ENCODE results near the gene ZNF835. TPM values are rescaled to one million over a fixed set of nuclear protein-coding genes. Genes with fewer than 3 reads are reported as not detected.
A peak's percentile ranks its signal among the peaks of the same experiment; 100 is the strongest.

ZNF835 gene
- total RNA-seq = 0.17 and 0.29 TPM in 2 replicates
- long read RNA-seq = 0 reads

DNA sequence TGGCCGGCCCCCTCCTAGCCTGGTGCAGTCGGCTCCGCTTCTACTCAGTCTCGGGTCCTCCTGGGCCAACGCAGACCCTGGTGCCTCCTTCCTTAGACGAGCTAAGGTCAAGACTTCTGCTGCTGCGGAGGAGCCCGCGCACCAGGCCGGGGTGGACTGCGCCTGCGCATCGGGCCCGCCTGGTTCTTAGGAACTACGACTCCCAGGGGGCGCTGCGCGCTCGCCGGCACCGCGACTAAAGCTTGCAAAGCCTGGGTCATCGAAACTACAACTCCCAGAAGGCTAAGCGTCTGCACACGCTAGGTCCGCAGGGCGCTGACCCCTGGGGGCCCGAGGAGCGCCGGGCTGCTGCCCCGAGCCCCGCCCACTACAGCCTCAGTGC lies at the start of gene ZNF835:
Gene ZNF835, minus strand, starts transcription at position 145 of the 382 bp plus-strand sequence. CDS start 6,559 bp downstream, outside the sequence.
- no peaks in the 10 kb centered on the region for H3K4me1 Mint-ChIP-seq (ENCODE audit: low read depth)
- H3K4me3 Mint-ChIP-seq (ENCODE audit: low read depth) = peak within 1 kb of the TSS; percentile 54
- TF ChIP-seq, protein P1, sequence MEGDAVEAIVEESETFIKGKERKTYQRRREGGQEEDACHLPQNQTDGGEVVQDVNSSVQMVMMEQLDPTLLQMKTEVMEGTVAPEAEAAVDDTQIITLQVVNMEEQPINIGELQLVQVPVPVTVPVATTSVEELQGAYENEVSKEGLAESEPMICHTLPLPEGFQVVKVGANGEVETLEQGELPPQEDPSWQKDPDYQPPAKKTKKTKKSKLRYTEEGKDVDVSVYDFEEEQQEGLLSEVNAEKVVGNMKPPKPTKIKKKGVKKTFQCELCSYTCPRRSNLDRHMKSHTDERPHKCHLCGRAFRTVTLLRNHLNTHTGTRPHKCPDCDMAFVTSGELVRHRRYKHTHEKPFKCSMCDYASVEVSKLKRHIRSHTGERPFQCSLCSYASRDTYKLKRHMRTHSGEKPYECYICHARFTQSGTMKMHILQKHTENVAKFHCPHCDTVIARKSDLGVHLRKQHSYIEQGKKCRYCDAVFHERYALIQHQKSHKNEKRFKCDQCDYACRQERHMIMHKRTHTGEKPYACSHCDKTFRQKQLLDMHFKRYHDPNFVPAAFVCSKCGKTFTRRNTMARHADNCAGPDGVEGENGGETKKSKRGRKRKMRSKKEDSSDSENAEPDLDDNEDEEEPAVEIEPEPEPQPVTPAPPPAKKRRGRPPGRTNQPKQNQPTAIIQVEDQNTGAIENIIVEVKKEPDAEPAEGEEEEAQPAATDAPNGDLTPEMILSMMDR (IDR thresholded peaks at IDR 0.05; ENCODE audit: unreplicated experiment) = no peak
- peaks cover 2% of the 10 kb centered on the region for H3K36me3 Mint-ChIP-seq (ENCODE audit: insufficient read depth)
- H3K27ac Mint-ChIP-seq = no peak within 1 kb of the TSS
- H3K9me3 Mint-ChIP-seq (ENCODE audit: low read depth) = peaks cover 34% of the 10 kb centered on the region
- no peak for DNase-seq (ENCODE audit: low spot score, unreplicated experiment)
- no peaks in the 10 kb centered on the region for H3K27me3 Mint-ChIP-seq

DNA sequence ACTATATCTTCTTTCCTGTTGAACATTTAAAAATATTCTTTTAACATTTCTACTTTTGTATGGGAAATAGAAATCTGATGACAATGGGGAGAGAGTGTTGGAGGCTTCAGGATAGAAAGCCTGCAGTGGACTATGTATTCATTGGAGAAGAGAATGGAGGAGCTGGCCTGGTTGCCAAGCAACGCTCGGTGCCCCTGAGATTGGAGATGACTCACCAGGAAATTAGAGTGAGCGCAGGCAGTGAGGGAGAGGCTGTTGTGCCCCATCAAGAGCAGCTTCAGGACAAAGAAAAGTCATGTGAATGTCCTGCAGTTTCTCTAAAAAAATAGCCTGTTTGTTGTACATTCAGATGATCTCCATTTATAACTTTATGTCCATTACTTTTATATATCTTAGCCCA lies 48.7 kb upstream of the ZNF835 start:
- Mint-ChIP-seq H3K4me3 (ENCODE audit: low read depth) (no peak overlapping the region), H3K36me3 (ENCODE audit: insufficient read depth) (peaks cover 9% of the 10 kb centered on the region), H3K27me3 (no peaks in the 10 kb centered on the region), H3K27ac (no peak overlapping the region), H3K4me1 (ENCODE audit: low read depth) (no peaks in the 10 kb centered on the region), H3K9me3 (ENCODE audit: low read depth) (peaks cover 50% of the 10 kb centered on the region)
- TF ChIP-seq, protein P1 (IDR thresholded peaks at IDR 0.05; ENCODE audit: unreplicated experiment) = no peak
- DNase-seq (ENCODE audit: low spot score, unreplicated experiment) = no peak

DNA sequence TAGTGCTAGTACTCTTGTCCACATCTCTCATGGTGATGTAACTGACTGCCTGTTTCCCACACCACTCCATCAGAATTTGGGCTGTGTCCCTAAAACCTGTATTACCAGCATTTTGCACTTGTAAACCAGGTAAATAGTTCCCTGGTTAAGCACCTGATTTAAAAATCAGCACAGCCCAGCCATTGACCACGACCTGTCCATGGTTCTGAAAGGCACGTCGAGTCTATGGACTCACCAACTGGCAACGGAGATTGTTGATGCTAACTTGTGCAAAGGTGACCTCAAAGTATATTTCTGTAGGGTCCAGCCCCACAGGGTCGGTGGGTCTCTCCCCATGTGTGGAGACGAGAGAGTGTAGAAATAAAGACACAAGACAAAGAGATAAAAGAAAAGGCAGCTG lies 46.7 kb upstream of the ZNF835 start:
- DNase-seq (ENCODE audit: low spot score, unreplicated experiment) = no peak
- peaks cover 42% of the 10 kb centered on the region for H3K9me3 Mint-ChIP-seq (ENCODE audit: low read depth)
- no peaks in the 10 kb centered on the region for H3K4me1 Mint-ChIP-seq (ENCODE audit: low read depth)

DNA sequence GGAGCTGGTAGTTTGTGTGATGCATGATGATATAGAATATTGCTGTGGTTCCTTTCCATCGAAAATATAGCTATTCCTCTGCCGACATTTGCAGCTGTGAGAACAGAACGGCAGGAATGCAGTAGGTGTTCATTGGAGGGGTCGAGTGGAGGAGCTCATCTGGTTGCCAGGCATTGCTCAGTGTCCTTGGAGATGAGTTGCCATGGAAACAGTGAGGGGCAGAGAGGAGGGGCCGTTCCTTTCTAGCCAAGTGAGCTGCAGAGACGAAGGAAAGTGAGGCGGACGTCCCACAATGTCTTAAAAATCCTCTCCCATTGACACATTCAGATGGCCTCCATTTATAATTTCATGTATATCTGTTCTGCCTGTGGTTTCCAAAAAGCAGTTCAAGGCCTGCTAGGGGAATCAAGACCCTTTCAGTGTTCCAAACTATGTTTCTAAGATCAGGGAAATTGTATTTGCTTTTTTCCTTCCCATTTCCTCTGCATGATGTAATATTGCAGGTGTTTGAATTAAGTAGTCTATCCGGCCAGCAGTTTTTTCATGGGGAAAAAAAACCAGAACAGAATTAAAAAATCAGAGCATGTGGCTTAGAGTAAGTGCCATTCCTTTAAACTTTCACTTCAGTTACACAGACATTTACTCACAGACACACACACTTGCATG lies 41.2 kb upstream of the ZNF835 start:
- H3K4me3 Mint-ChIP-seq (ENCODE audit: low read depth) = no peak overlapping the region
- H3K9me3 Mint-ChIP-seq (ENCODE audit: low read depth) = peaks cover 44% of the 10 kb centered on the region
- TF ChIP-seq, protein P1 (IDR thresholded peaks at IDR 0.05; ENCODE audit: unreplicated experiment) = no peak
- no peak overlapping the region for H3K27ac Mint-ChIP-seq
- H3K27me3 Mint-ChIP-seq = no peaks in the 10 kb centered on the region
- H3K4me1 Mint-ChIP-seq (ENCODE audit: low read depth) = no peaks in the 10 kb centered on the region
- peaks cover 2% of the 10 kb centered on the region for H3K36me3 Mint-ChIP-seq (ENCODE audit: insufficient read depth)
- DNase-seq (ENCODE audit: low spot score, unreplicated experiment) = no peak

More for the DNA sequence above, 46.7 kb upstream of the ZNF835 start:
- TF ChIP-seq, protein P1 (IDR thresholded peaks at IDR 0.05; ENCODE audit: unreplicated experiment) = no peak
- Mint-ChIP-seq H3K36me3 (ENCODE audit: insufficient read depth) (peaks cover 4% of the 10 kb centered on the region), H3K4me3 (ENCODE audit: low read depth) (no peak overlapping the region), H3K27ac (no peak overlapping the region), H3K27me3 (no peaks in the 10 kb centered on the region)

DNA sequence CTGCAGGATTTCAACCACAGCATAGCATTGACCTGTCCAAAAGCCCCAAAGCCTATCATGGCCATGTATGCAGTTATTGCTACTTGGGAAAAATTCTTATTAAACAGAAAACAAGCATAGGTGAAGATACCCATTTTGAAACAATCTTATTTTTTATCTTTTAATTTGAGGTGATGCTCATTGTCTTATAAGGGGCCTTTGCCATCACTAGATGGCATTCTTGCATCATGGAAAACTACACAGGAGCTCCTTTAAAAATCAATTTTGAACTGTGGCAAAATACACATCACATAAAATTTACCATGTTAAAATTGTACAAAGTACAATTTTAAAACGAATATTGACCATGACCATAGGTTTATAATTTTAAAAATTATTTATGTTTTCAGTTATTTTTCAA lies 38.9 kb upstream of the ZNF835 start:
- H3K27ac Mint-ChIP-seq = no peak overlapping the region
- H3K4me3 Mint-ChIP-seq (ENCODE audit: low read depth) = no peak overlapping the region
- TF ChIP-seq, protein P1 (IDR thresholded peaks at IDR 0.05; ENCODE audit: unreplicated experiment) = no peak
- H3K9me3 Mint-ChIP-seq (ENCODE audit: low read depth) = peaks cover 53% of the 10 kb centered on the region
- H3K27me3 Mint-ChIP-seq = no peaks in the 10 kb centered on the region
- no peak for DNase-seq (ENCODE audit: low spot score, unreplicated experiment)
- H3K36me3 Mint-ChIP-seq (ENCODE audit: insufficient read depth) = peaks cover 3% of the 10 kb centered on the region
- no peaks in the 10 kb centered on the region for H3K4me1 Mint-ChIP-seq (ENCODE audit: low read depth)
